Stimulated activated CD8-positive, alpha-beta memory T cell treated with anti-CD3 and anti-CD28 coated beads, Interleukin-15, amount 100 ng/mL, for 48 hours (primary cell): Measurements from ENCODE around the gene LIG3.
A peak's percentile ranks its signal among the peaks of the same experiment; 100 is the strongest.
"Not testable (repeated sequence)": the region's sequence is repeated elsewhere in the genome, so short reads cannot be mapped to it uniquely, and the experiment has no call there.

Experiments used
- DNase-seq, 2 donors: peaks; one replicate each; pipeline ENCODE4 v3.0.0-alpha.2; 2020; ENCODE audit warnings: low read depth in 2 of 2

The LIG3 gene

GRCh38 chr17:34999456-34999855 is 19.1 kb downstream of the LIG3 start:
- DNase-seq = no peak

DNA sequence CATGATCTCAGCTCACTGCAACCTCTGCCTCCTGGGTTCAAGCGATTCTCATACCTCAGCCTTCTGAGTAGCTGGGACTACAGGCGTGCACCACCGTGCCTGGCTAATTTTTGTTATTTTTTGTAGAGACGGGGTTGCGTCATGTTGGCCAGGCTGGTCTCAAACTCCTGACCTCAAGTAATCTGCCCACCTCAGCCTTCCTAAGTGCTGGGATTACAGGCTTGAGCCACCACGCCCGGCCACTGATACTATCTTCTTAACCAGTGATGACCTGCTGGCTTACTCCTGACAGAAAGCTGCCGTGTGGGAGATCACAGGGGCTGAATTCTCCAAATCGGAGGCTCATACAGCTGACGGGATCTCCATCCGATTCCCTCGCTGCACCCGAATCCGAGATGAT is 20.7 kb downstream of the LIG3 start:
- not testable (repeated sequence) for DNase-seq

- no peak for DNase-seq
These were observed 21.2 kb downstream of the LIG3 start for GRCh38 chr17:35001549-35001948.

GRCh38 chr17:35002876-35003551 is 22.7 kb downstream of the LIG3 start:
- no peak for DNase-seq

- DNase-seq = no peak
These were observed 23.5 kb downstream of the LIG3 start for GRCh38 chr17:35003778-35004177.

- DNase-seq = no peak
These were observed 26.0 kb downstream of the LIG3 start for GRCh38 chr17:35006345-35006744.

DNA sequence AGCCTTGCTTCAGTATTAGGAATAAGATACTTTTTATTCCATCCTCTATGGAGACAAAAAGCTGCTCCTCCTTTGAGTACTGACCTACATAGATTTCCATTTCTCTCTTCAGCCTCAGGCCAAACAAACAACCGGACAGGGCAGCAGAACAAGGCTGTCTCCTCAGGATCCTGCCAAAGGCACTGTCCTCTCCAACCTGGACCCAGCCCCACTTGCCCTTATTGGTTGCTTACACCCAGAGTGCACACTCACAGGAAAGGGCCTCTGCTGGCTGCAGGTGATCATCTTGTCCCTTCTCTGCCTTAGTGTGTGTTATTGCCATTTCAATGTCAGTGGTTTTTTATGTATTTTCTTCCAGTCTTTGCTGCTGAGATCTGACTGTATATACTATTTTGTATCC is 26.6 kb downstream of the LIG3 start:
- DNase-seq = no peak

DNA sequence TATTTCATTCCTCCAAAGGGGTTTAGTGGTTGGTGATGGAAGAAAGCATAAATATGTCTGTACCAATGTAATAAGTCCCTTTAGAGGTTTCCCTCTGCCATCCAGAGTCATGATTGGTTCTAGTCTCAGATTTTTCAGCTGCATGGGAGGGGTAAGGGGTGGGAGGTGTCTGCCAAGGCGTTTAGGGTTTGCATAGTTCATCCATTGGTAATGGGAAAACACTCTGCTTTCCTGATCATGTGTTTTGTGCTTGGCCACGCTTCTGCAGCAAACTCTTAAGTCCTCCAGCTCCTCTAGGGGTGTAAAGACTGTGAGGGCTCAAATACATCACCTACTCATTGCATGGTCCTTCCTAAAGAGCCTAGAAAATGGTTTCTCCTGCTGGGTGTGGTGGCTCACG is 29.8 kb downstream of the LIG3 start:
- DNase-seq = no peak

DNA sequence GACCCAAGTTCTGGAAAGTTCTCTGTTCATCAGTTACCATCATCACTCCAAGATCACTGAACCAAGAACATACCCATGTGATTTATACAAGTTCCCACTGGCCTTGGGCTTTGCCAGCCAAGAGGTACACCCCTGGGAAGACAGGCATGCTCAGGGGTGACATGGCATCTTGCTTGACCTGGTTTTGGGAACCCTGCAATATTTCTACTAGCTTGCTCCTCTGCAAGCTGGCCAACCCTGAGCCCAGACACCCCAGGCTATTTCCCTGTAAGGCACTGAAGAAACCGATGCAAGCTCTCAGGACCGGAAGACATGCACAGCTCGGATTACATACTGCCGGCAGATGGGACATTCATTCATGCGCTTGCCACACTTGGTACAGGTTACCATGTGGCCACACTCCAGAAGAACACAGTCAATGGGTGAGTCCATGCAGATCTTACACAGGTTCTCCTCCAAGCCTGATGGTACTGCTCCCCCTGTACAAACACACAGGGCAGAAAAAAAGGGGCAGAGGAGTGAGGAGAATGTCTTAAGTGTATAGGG is 31.4 kb downstream of the LIG3 start:
- no peak for DNase-seq

DNA sequence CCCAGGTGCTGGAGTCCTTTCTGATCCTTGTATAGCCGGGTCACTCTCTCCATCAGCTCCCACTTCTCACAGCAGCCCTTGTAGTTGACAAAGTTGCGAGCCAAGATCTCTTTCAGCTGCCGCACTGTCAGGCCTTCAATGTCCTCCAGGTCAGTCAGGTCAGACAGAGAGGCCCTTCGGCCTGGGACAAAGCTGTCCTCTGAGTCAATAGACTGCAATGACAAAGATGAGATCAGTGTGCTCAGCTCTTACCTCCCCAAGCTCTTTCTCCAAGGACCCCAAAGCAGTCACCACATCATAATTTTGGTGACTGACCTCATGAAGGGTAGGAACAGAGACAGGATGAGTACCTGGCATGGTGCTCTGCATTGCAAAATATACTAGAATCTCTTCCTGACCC is 36.1 kb downstream of the LIG3 start:
- DNase-seq = no peak

- DNase-seq = no peak
These were observed 36.7 kb downstream of the LIG3 start for GRCh38 chr17:35017021-35017420.

DNA sequence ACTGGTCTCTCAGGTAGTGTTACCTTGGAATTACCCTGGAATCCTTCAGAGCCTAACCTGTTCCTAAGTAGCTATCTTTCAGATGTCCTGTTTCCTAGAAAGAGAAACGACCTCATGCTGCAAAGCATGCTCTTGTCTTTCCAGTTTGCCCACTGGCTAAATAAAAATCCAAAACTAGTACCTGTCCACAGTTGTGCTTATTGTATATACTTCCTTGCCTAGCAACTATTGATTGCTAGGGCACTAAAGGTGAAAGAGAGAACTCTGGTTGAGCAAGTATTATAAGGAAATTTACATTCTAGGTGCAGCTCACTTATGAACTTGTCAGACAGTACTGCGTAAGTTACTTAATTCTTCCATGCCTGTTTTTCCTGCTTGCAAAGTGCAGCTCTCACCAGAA is 38.5 kb downstream of the LIG3 start:
- DNase-seq = no peak

DNA sequence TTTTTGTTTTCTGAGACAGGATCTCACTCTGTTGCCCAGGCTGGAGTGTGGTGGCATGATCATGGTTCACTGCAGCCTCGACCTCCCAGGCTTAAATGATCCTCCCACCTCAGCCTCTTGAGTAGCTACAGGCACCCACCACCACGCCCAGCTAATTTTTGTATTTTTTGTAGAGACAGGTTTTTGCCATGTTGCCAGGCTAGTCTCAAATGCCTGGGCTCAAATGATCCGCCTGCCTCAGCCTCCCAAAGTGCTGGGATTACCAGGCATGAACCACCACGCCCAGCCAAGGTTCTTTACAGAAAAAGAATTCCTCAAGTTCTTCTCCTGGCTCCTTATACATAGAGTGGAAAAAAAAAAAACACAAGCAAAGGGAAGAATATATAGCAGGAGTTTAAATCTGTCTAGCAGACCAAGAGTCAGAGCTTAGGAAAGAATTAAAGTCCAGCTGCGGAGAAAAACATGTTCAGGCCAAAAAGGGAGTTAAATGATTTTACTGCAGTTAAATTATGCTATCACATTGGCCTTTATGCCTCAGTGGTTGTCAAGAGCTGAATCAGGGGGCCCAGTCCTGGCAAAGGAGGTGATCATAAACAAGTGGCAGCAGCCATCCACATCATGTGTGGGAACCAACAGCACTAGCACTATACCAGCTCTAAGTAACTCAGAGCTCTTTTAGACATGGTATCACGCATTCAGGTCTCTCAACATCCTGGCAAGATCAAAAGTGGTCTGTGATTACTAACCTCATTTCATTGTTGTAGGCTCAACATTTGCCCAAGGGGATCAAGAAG is 39.3 kb downstream of the LIG3 start:
- no peak for DNase-seq

GRCh38 chr17:35021520-35022380 is 41.4 kb downstream of the LIG3 start:
- no peak for DNase-seq

GRCh38 chr17:35022536-35023063 is 42.3 kb downstream of the LIG3 start:
- peak; percentile 66 to 69 for DNase-seq

GRCh38 chr17:35023538-35023937 is 43.2 kb downstream of the LIG3 start:
- DNase-seq = no peak

- DNase-seq = no peak
These were observed 45.2 kb downstream of the LIG3 start for GRCh38 chr17:35025541-35025940.

GRCh38 chr17:35028097-35028496 is 47.8 kb downstream of the LIG3 start:
- not testable (repeated sequence) for DNase-seq

DNA sequence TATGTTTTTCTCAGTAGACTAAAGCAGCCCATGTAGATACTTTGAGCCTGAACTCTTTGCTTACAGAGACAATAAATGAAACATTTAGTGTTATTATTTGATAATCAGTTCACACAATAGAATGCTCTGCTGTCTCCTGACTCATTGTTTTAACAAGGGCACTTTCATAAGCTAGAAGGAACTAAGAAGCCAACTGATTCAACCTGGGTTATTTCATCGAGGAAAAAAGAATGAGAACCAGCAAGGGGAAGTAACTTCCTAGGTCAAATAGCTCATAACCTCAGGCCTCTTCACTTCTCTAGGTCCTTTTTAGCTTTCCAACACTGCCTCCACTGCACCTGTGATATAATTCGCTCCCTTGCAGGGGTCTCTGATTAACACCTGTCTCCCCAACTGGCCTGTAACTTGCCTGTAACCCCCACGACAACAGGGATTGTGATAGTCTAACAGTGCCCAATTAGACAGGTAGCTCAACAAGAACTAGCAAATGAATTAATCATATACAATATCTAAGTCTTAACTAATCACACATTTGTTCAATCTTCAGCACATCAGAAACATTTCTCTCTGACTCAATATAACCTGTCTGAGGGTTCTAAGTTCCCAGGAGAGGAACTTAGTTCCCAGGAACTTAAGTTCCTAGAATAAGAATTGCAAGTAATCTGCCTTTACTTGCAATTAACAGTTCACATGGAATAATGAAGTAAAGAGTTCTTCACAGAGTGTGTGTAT is 48.4 kb downstream of the LIG3 start:
- DNase-seq = no peak

DNA sequence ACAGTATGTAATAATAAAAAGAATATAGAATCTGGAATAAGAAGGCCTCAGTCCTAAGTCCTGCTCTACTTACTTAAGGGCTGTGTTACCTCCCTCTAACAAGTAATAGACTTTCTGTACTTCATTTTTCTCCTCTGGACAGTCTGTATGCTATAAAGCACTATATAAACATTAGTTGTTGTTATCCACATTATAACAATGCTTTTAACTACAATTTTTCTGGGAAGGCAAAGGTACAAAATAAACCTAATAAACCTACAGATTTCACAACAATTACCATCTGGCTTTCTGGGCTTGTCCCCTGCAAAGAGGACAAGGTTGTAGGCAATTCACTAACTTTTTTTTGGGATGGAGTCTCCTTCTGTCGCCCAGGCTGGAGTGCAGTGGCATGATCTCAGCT is 50.5 kb downstream of the LIG3 start:
- no peak for DNase-seq

DNA sequence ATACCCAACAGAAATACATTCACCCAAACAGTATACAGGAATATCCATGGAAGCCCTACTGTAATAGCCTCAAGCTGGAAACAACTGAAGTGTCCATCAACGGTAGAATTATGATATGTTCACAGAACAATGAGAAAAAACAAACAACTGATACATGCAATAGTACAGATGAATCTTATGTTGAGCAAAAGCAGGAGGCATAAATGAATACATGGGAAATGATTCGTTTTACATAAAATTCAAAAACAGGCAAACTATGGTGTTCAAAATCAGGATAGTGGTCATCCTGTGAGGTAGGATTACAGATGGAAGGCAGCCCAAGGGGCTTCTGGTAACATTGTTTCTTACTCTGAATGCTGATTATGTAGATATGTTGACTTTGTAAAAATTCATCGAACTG is 58.1 kb downstream of the LIG3 start:
- no peak for DNase-seq
